COLO668 (cell line): ENCODE data around the gene KRTAP27-1.

Source experiments
- DNase-seq: peaks from one replicate; lab custom pipeline; 2025; ENCODE audit not compliant: unreplicated experiment; lab: John Stamatoyannopoulos, UW

The KRTAP27-1 gene

GRCh38 chr21:30305136-30305535 lies 32.4 kb downstream of the KRTAP27-1 start:
- no peak for DNase-seq

GRCh38 chr21:30289215-30289614 lies 48.3 kb downstream of the KRTAP27-1 start, which contains the start of gene KRTAP25-1:
KRTAP25-1 (minus strand) TSS chr21:30289514; CDS start chr21:30289490, 24 bp downstream.
- no peak for DNase-seq
